ENCODE measurements around the gene ZG16. TPM values are rescaled to one million over a fixed set of nuclear protein-coding genes. Genes with fewer than 3 reads are reported as not detected.
"Not testable (repeated sequence)": the region's sequence is repeated elsewhere in the genome, so short reads cannot be mapped to it uniquely, and the experiment has no call there.

The ZG16 gene
- total RNA-seq, 1 donor from 2014 or later, result 0.20 TPM

- no peak overlapping the region for H3K4me3 Mint-ChIP-seq
- H3K36me3 Mint-ChIP-seq, result no peaks in the 10 kb centered on the region
- peaks cover 14% of the 10 kb centered on the region for H3K4me1 Mint-ChIP-seq
- no peak for TF ChIP-seq CTCF (IDR thresholded peaks at IDR 0.05; ENCODE audit: unreplicated experiment)
- H3K9me3 Mint-ChIP-seq, result no peaks in the 10 kb centered on the region
- H3K27me3 Mint-ChIP-seq (ENCODE audit: low read depth), result no peaks in the 10 kb centered on the region
- no peak for DNase-seq (ENCODE audit: low spot score in 2 of 2, unreplicated experiment in 2 of 2)
- no peak overlapping the region for H3K27ac Mint-ChIP-seq
Observed at GRCh38 chr16:29743475-29743826, 34.6 kb upstream of the ZG16 start.

- Mint-ChIP-seq H3K27me3 (ENCODE audit: low read depth) (no peaks in the 10 kb centered on the region), H3K9me3 (peaks cover 2% of the 10 kb centered on the region), H3K36me3 (no peaks in the 10 kb centered on the region), H3K4me1 (peaks cover 12% of the 10 kb centered on the region), H3K4me3 (no peak overlapping the region), H3K27ac (no peak overlapping the region)
- no peak for TF ChIP-seq CTCF (IDR thresholded peaks at IDR 0.05; ENCODE audit: unreplicated experiment)
- DNase-seq (ENCODE audit: low spot score in 2 of 2, unreplicated experiment in 2 of 2), result no peak
Observed at GRCh38 chr16:29743827-29744531, 34.1 kb upstream of the ZG16 start.

- TF ChIP-seq CTCF (IDR thresholded peaks at IDR 0.05; ENCODE audit: unreplicated experiment), result no peak
- Mint-ChIP-seq H3K4me3 (no peak overlapping the region), H3K36me3 (no peaks in the 10 kb centered on the region), H3K27ac (no peak overlapping the region), H3K27me3 (ENCODE audit: low read depth) (no peaks in the 10 kb centered on the region), H3K4me1 (peaks cover 12% of the 10 kb centered on the region), H3K9me3 (peaks cover 3% of the 10 kb centered on the region)
- no peak for DNase-seq (ENCODE audit: low spot score in 2 of 2, unreplicated experiment in 2 of 2)
Observed at GRCh38 chr16:29744541-29745101, 33.4 kb upstream of the ZG16 start.

GRCh38 chr16:29745121-29745852 is 32.8 kb upstream of the ZG16 start:
- Mint-ChIP-seq H3K9me3 (peaks cover 3% of the 10 kb centered on the region), H3K27ac (no peak overlapping the region), H3K36me3 (no peaks in the 10 kb centered on the region), H3K27me3 (ENCODE audit: low read depth) (no peaks in the 10 kb centered on the region), H3K4me1 (peaks cover 6% of the 10 kb centered on the region), H3K4me3 (no peak overlapping the region)
- no peak for TF ChIP-seq CTCF (IDR thresholded peaks at IDR 0.05; ENCODE audit: unreplicated experiment)
- no peak for DNase-seq (ENCODE audit: low spot score in 2 of 2, unreplicated experiment in 2 of 2)

- Mint-ChIP-seq H3K27ac (no peak within 1 kb of the TSS), H3K4me3 (no peak within 1 kb of the TSS), H3K4me1 (peaks cover 2% of the 10 kb centered on the region), H3K9me3 (peaks cover 3% of the 10 kb centered on the region), H3K27me3 (ENCODE audit: low read depth) (no peaks in the 10 kb centered on the region), H3K36me3 (no peaks in the 10 kb centered on the region)
- TF ChIP-seq CTCF (IDR thresholded peaks at IDR 0.05; ENCODE audit: unreplicated experiment), result no peak
- no peak for DNase-seq (ENCODE audit: low spot score in 2 of 2, unreplicated experiment in 2 of 2)
Observed at GRCh38 chr16:29745853-29746345, 32.2 kb upstream of the ZG16 start, which contains the start of gene C16orf54. Gene C16orf54 (minus strand): TSS chr16:29745990. CDS start chr16:29744951, 1,039 bp downstream.

GRCh38 chr16:29746518-29746917 is 31.5 kb upstream of the ZG16 start:
- not testable (repeated sequence) for H3K4me1 Mint-ChIP-seq; H3K27me3 Mint-ChIP-seq (ENCODE audit: low read depth); H3K27ac Mint-ChIP-seq

More at GRCh38 chr16:29746518-29746917, 31.5 kb upstream of the ZG16 start:
- H3K9me3 Mint-ChIP-seq; H3K36me3 Mint-ChIP-seq; DNase-seq (ENCODE audit: low spot score in 2 of 2, unreplicated experiment in 2 of 2); H3K4me3 Mint-ChIP-seq: not testable (repeated sequence)

Measured in mesothelial cell of epicardium (in vitro differentiated cells).